GM18502 (cell line): Measurements from ENCODE around the gene NUP98.
"Not testable (repeated sequence)": the region's sequence is repeated elsewhere in the genome, so short reads cannot be mapped to it uniquely, and the experiment has no call there.

Experiments
- ATAC-seq: cut with Tn5 transposase; IDR thresholded peaks from one replicate; pipeline ENCODE4 v1.9.1; 2021; ENCODE audit warnings: mild to moderate bottlenecking; ENCODE audit not compliant: unreplicated experiment, poor library complexity

NUP98 gene

GRCh38 chr11:3802011-3802790, 4.8 kb upstream of the NUP98 start:
- ATAC-seq: no peak

GRCh38 chr11:3799873-3800272, 2.5 kb upstream of the NUP98 start:
- ATAC-seq: no peak

GRCh38 chr11:3799143-3799542, 1.8 kb upstream of the NUP98 start:
- ATAC-seq: no peak

- ATAC-seq: peak; percentile 35
These were observed 489 bp downstream of the NUP98 start for GRCh38 chr11:3796801-3797328.

GRCh38 chr11:3796346-3796745, 1.0 kb downstream of the NUP98 start:
- ATAC-seq: no peak

- ATAC-seq: no peak
These were observed 1.4 kb downstream of the NUP98 start for GRCh38 chr11:3796002-3796311.

GRCh38 chr11:3795131-3796001, 2.0 kb downstream of the NUP98 start:
- ATAC-seq: no peak

GRCh38 chr11:3794387-3794786, 3.0 kb downstream of the NUP98 start:
- ATAC-seq: not testable (repeated sequence)

GRCh38 chr11:3786781-3787428, 10.4 kb downstream of the NUP98 start:
- ATAC-seq: no peak

GRCh38 chr11:3783611-3784010, 13.7 kb downstream of the NUP98 start:
- no peak for ATAC-seq

GRCh38 chr11:3782963-3783362, 14.4 kb downstream of the NUP98 start:
- ATAC-seq: no peak

GRCh38 chr11:3781423-3781822, 15.9 kb downstream of the NUP98 start:
- no peak for ATAC-seq

GRCh38 chr11:3775736-3776406, 21.5 kb downstream of the NUP98 start:
- ATAC-seq: no peak

GRCh38 chr11:3773180-3773579, 24.2 kb downstream of the NUP98 start:
- ATAC-seq: no peak

GRCh38 chr11:3767536-3767935, 29.8 kb downstream of the NUP98 start:
- no peak for ATAC-seq

- ATAC-seq: not testable (repeated sequence)
These were observed 30.5 kb downstream of the NUP98 start for GRCh38 chr11:3766836-3767235.

GRCh38 chr11:3764266-3764665, 33.1 kb downstream of the NUP98 start:
- ATAC-seq: no peak

GRCh38 chr11:3755151-3755550, 42.2 kb downstream of the NUP98 start:
- no peak for ATAC-seq

GRCh38 chr11:3753110-3753509, 44.2 kb downstream of the NUP98 start:
- no peak for ATAC-seq

GRCh38 chr11:3747704-3748103, 49.6 kb downstream of the NUP98 start:
- ATAC-seq: no peak
